ENCODE results near the gene MRPL24. TPM values are rescaled to one million over a fixed set of nuclear protein-coding genes. Genes with fewer than 3 reads are reported as not detected.

Gene MRPL24
- total and polyA plus RNA-seq, 2 of the 8 experiments (the other 6 are each of a cell fraction or from before 2014, with no cell fraction given), result 29.7 to 35.2 TPM

DNA sequence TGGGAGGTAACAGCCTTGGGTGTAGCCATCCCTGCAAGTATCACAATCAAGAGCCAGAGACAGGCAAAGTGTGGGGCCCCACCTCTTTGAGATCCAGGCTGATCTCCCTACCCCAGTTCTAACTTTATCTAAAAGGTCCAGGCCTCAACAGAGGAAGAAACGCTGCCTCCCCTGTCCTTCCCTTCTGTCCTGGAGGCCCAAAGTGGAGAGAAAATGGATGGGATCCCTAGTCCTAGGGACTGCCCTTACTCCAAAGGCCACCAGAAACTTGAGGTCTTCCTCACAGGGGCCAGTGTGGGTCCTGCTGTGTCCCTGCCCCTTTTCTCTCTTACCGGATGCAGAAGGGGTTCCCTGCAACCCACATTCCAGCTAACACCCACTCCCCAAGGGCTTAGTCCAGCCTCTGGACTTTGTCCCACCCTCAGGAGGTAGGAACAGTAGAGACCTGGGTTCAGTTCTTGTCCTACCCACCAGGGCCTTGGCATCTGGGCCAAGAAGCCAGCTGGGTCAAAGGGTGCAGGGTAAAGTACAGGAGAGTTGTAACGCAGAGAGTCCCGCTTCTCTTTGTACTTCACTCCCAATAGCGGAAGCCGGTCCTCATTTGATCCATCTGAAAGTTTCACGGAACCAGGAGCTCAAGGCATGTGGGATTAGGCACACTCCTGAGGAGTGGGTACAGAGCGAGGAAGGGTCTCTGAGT is 8.7 kb upstream of the MRPL24 start:
- 0 out of 2 replicates have a peak overlapping the region, but pooled peaks have one; percentile 60 for H3K27ac ChIP-seq (ENCODE audit: low read depth, low read length)
- H3K9me3 ChIP-seq (ENCODE audit: insufficient read depth in 2 of 2, low read depth in 1 of 2, low read length in 1 of 2), result no peaks in the 10 kb centered on the region
- no peak overlapping the region for H4K91ac ChIP-seq (replicated peaks; ENCODE audit: insufficient read length, low read length)
- H4K20me1 ChIP-seq (replicated peaks in 1 of 2; ENCODE audit: control insufficient read depth in 1 of 2, insufficient read depth in 2 of 2, low read length in 2 of 2), result peaks cover 0 to 5% of the 10 kb centered on the region in 2 experiments
- H3K23me2 ChIP-seq (ENCODE audit: low read depth, low read length), result peaks cover 12% of the 10 kb centered on the region
- H2BK15ac ChIP-seq (ENCODE audit: low read length), result peak overlapping the region; percentile 49; the same call in 1 of the 2 replicates
- H4K8ac ChIP-seq (ENCODE audit: extremely low read depth, insufficient read depth, low read length), result no peak overlapping the region
- peak overlapping the region; percentile 91 to 99 for H3K4me2 ChIP-seq (ENCODE audit: insufficient read depth in 1 of 2, low read depth in 2 of 2, low read length in 2 of 2)
- CTCF ChIA-PET (ENCODE audit: partially characterized antibody), result interaction anchor here (0.8 to 1.1 kb wide), 2 partner anchors 22 to 58 kb away, joined by 3 read pairs; no protein-coding TSS in a partner anchor
- no peak overlapping the region for H3K14ac ChIP-seq (ENCODE audit: insufficient read length)
- peaks cover 30 to 70% of the 10 kb centered on the region in 2 experiments for H3K79me2 ChIP-seq (ENCODE audit: control insufficient read depth in 1 of 2, insufficient read depth in 2 of 2, low read length in 2 of 2)
- 78% methylated on average over 8 of the region's 8 CpGs; no CpG with 5 or more reads in 1 of the 2 experiments for WGBS, 2 experiments (ENCODE audit: extremely low coverage in 1 of 2, insufficient coverage in 1 of 2, insufficient read length in 1 of 2, insufficient replicate concordance in 2 of 2, low coverage in 1 of 2, low lambda C conversion rate in 2 of 2, missing lambda C conversion rate in 1 of 2)
- 0 out of 2 replicates have a peak overlapping the region, but pooled peaks have one; percentile 19 for H2BK12ac ChIP-seq (ENCODE audit: low read depth, low read length)
- no peak overlapping the region for H4K5ac ChIP-seq (ENCODE audit: insufficient read length, low read depth, low read length)
- H2BK20ac ChIP-seq (ENCODE audit: low read length), result no peak overlapping the region
- FAIRE-seq, result no peak
- H2AFZ ChIP-seq (ENCODE audit: low read length), result no peak overlapping the region
- H3K23ac ChIP-seq (ENCODE audit: insufficient read length), result no peak overlapping the region
- DNase-seq (ENCODE audit: low read depth in 1 of 2, low spot score in 2 of 2), result no peak
- H3K56ac ChIP-seq (replicated peaks; ENCODE audit: insufficient read length, low read depth, low read length), result no peak overlapping the region
- H2BK5ac ChIP-seq (ENCODE audit: low read depth, low read length), result peak overlapping the region; percentile 53; the same call in 1 of the 2 replicates
- TF ChIP-seq TAF1 (IDR thresholded peaks at IDR 0.05; ENCODE audit: low read depth, low read length) (no peak), TEAD4 (IDR thresholded peaks at IDR 0.05; ENCODE audit: low read depth, low read length) (no peak), GTF2F1 (IDR thresholded peaks at IDR 0.05; ENCODE audit: borderline replicate concordance, low read depth, low read length) (no peak), RBBP5 (IDR thresholded peaks at IDR 0.05; ENCODE audit: borderline replicate concordance, low read depth, low read length) (no peak), BCL11A (IDR thresholded peaks at IDR 0.05; ENCODE audit: low read depth in 2 of 2, low read length in 2 of 2) (no peak)
- peaks cover 35 to 54% (median 37%) of the 10 kb centered on the region in 4 experiments for H3K4me1 ChIP-seq (replicated peaks in 1 of 4; ENCODE audit: control insufficient read depth in 3 of 4, insufficient read depth in 4 of 4, low read length in 3 of 4)
- H3K36me3 ChIP-seq (ENCODE audit: control insufficient read depth in 2 of 4, insufficient read depth in 4 of 4, low read length in 3 of 4), result peaks cover 0 to 7% (median 2%) of the 10 kb centered on the region in 4 experiments; a peak in 1 of 8 replicates
- peaks cover 20% of the 10 kb centered on the region for H3K79me1 ChIP-seq (ENCODE audit: low read depth, low read length)
- H2AK5ac ChIP-seq (ENCODE audit: low read depth, low read length), result peak overlapping the region; percentile 19; the same call in 1 of the 2 replicates
- H3K27me3 ChIP-seq (replicated peaks in 1 of 4; ENCODE audit: control insufficient read depth in 3 of 4, extremely low read depth in 1 of 4, insufficient read depth in 3 of 4, low read length in 3 of 4), result no peaks in the 10 kb centered on the region
- no peak overlapping the region for H3K18ac ChIP-seq (ENCODE audit: extremely low read depth, low read length)
- H3K9ac ChIP-seq (replicated peaks in 1 of 4; ENCODE audit: extremely low read depth in 1 of 4, low read depth in 3 of 4, low read length in 3 of 4), result peak overlapping the region in 1 of 4 experiments; percentile 52; a peak in 2 of 7 replicates
- no peak overlapping the region for H3K4ac ChIP-seq (replicated peaks; ENCODE audit: insufficient read length, low read depth, low read length)
- peak overlapping the region; percentile 75 to 100 (median 84); a peak in 7 of 8 replicates for H3K4me3 ChIP-seq (ENCODE audit: extremely low read depth in 1 of 4, insufficient read depth in 2 of 4, low read depth in 3 of 4, low read length in 4 of 4)
- H2BK120ac ChIP-seq (replicated peaks; ENCODE audit: low read depth, low read length), result no peak overlapping the region
- POLR2A ChIA-PET (ENCODE audit: partially characterized antibody), result interaction anchor here (1.1 to 5.1 kb wide), 6 partner anchors 8 to 73 kb away, joined by 4 to 41 read pairs (median 14); partner anchors contain the start of genes ISG20L2, METTL25B, MRPL24 and NES

Data from H1 (cell line).